DMS53 (cell line): ENCODE data around the gene ARHGDIG.
A peak's percentile ranks its signal among the peaks of the same experiment; 100 is the strongest.
"Not testable (repeated sequence)": the region's sequence is repeated elsewhere in the genome, so short reads cannot be mapped to it uniquely, and the experiment has no call there.

ENCODE experiments used
- DNase-seq: peaks from one replicate; lab custom pipeline; 2025; lab: John Stamatoyannopoulos, UW

ARHGDIG gene

DNA sequence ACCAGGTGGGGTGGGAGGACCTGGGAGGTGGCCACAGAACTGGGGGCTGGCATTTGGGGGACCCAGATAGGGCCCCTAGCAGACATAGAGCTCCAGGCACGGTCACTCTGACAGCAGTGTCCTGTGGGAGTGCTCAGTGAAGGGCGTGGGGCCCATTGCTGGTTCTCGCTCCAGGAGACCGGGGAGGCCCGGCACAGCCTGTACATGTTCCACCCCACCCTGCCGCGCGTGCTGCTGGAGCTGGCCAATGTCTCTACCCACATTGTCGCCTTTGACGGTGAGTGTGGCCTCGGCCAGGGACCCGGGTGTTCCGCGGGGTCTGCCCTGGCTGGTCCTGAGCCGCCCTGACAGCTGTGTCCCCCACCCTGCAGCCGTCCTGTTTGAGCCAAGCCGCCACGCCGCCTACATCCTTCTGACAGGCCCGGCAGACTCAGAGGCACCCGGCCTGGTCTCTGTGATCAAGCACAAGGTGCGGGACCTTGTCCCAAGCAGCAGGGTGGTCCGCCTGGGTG, 15.9 kb upstream of the ARHGDIG start:
- DNase-seq: no peak

GRCh38 chr16:265002-265529, 15.3 kb upstream of the ARHGDIG start:
- DNase-seq: no peak

DNA sequence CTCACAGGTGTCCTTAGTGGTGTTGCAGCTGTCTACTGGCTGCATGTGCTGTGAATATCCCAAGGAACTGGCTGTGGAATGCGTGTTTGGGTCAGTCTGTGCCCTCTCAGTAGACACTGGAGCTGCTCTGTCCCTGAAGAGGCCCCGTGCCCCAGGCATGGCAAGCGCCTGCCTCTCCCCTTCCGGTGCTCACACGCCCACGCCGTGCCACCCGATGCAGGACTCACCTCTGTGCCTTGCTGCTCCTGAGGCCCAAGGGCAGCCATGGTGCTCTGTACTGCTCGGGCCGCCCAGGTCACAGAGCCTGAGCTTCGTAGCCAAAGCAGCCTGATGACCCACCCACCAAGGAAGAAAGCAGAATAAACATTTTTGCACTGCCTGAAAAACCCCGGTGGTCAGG, 14.7 kb upstream of the ARHGDIG start:
- no peak for DNase-seq

DNA sequence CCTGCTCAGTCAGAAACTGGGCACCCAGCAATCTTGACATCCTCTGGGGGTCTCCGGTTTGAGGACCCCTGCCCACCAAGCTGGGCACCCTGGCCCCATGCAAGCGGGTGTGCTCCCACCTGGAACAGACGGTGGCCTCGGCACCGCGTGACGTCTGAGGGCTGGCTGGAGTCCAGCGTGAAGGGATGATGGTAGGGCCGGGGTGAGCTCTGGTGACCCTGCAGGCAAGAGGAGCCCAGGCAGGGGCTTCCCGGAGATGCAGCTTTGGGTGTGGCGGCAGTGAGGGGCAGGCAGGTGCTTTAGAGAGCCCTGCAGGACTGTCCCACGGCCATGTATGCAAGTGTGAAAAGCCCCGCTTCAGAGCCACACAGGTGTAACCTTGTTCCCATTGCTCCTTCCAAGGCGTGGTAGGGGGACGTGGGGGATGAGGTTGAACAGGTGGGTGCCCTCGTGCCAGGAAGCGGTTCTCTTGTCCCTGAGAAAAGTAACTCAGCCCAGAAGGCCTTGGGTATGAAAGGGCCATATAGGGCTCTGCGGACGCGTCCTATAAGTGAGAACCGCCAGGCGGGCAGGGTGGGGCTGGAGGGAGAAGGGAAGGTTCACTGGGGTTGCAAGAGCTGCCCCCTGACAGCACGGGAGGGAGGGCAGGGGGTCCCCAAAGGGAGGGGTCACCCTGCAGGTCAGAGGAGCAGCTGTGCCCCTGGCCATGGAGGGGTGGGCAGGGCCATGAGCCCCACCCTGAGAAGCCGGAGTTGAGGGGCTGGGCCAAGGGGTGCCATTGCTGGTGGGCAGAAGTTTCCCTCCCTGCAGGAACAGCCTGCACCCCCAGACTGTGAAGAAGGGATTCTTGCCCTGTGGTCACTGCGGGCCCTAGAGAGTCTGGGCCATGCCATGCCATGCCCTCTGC, 13.9 kb upstream of the ARHGDIG start:
- DNase-seq: no peak

DNA sequence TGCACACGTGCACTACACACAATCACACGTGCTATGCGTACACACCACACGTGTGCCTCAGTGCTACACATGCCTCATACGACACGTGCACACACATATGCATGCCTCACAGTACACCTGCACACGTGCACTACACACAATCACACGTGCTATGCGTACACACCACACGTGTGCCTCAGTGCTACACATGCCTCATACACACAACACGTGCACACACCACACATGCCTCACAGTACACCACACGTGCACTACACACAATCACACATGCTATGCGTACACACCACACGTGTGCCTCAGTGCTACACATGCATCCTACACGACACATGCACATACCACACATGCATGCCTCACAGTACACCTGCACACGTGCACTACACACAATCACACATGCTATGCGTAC, 12.8 kb upstream of the ARHGDIG start:
- DNase-seq: not testable (repeated sequence)

DNA sequence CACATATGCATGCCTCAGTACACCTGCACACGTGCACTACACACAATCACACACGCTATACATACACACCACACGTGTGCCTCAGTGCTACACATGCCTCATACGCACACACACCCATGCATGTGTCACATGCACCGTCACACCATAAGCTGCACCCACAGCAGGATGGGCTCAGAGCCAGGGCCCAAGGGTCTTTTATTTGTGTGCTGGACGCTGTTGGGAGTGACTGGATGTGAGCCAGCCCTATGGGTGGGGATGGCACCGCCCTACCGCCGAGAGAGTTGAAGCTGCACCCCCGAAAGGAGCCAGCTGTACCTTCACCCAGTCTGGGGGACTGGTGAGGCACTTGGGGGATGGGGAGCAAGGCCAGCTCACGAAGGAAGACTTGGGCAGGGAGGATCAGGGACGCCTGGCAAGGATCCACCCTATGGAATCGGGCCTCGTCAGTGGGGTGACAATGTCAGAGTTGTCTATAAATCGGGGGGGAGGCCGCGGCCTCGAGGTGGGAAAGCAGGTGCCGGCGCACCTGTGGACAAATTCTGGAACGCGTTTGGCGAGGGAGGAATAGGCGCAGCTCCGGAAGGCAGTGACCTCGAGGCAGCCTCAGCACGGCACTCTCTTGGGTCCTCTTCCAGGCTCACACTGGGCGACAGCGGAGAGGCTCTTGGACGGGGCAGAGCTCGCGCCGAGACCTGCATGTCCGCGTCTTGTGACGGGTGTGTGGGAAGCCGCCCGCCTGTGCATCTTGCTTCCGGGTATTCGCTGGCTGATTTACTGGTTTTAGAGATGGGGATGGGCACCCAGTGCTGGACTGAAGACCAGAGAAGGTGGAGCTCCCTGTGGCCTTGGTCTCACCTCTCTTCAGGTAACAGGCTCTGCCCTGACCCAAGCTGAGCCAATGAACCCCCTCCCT, 12.0 kb upstream of the ARHGDIG start:
- DNase-seq: peak; percentile 58

GRCh38 chr16:269061-269796, 11.2 kb upstream of the ARHGDIG start:
- no peak for DNase-seq

GRCh38 chr16:270381-271255, 9.8 kb upstream of the ARHGDIG start:
- no peak for DNase-seq

DNA sequence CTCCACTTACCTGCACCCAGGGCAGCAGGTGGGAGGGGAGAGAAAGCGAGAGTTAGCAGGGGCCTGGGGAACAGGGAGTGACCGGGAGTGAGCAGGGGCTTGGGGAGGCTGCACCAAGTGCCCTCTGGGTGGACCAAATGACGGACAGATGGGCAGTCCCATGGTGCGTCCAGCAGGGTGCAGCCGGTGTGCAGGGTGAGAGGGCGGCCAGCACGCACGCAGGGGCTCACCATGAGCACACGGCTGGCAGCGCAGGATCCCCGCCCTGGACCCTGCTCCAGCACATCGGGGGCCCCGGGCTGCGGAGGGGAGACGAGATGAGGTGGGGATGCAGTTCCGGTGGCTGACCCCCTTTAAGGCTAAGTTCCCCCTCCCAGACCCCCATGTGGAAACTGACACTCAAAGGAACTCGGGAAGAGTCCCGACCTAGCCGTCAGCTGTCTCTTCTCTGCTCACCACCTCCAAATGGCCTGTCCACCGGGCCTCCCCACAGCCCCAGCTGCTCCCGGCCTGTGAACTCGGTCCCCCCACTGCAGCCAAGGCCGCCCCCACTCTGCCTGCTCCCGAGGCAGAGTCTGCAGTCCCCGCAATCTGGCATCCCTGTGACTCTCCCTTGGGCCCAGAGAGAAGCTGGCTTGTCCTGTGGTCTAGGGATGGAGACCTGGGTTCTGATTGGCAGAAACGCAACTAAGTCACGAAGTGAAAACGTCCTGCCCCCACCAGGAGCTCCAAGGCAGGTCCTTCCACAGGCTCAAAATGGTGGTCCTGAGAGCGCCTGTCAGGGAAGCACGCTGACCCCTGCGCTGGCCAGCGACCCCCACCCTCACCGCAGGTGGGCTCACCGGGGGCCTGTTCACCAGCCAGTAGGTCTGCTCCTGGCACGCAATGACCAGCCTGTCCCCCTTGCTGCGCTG, 7.5 kb upstream of the ARHGDIG start:
- DNase-seq: peak; percentile 59

GRCh38 chr16:273547-274421, 6.6 kb upstream of the ARHGDIG start:
- DNase-seq: peak; percentile 71

DNA sequence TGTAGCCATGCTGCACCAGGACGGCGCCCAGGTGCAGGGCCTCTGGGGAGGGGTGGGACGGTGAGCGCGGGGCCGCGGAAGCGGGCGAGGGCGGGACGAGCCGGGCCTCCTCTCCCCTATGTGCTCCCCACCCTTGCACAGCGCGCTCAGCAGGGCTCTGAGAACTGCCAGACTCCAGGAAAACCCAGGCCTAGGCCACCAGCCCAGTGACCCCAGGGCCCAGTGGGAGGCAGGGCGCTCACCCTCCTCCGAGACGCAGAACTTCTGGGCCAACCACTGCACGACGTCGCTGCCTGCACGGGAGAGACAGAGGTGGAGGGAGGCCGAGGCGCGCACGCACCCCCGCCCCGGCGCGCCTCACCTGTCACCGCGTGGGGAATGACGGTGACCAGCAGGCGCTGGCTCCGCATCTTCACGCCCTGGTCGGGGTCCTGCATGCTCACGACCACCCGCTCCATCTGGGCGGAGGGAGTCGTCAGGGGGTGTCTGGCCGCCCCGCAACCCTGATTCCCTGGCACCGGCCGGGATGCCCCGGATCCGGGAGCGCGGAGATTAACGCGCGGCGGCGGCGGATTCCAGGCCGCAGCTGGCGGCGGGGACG, 5.2 kb upstream of the ARHGDIG start:
- DNase-seq: peak; percentile 61

DNA sequence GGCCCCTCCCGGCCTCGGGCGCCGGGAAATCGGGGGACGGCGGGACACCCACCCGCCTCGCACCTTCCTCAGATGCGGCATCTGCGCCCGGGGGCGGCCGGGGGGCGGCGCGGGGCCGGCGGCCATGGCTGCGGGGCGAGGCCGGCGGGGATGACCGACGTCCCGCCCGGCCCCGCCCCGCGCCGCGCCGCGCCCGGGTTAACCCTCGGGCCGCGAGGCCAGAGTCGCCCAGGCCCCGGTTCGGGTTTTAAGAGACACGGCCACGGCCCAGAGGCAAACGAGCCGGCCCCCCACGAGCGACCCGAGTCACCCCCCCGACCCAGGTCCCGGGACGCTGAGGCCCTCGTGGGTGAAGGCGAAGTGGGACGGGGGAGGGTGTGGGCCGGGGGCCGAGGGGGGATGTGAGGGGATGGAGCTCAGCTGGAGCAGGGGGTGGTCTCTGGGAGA, 4.6 kb upstream of the ARHGDIG start, which contains the start of gene RGS11:
Gene RGS11, minus strand, starts transcription at position 159 of the 447 bp plus-strand sequence. Its CDS starts 33 bp downstream, at position 126.
- no peak for DNase-seq

GRCh38 chr16:276426-277077, 3.8 kb upstream of the ARHGDIG start:
- DNase-seq: peak; percentile 34

DNA sequence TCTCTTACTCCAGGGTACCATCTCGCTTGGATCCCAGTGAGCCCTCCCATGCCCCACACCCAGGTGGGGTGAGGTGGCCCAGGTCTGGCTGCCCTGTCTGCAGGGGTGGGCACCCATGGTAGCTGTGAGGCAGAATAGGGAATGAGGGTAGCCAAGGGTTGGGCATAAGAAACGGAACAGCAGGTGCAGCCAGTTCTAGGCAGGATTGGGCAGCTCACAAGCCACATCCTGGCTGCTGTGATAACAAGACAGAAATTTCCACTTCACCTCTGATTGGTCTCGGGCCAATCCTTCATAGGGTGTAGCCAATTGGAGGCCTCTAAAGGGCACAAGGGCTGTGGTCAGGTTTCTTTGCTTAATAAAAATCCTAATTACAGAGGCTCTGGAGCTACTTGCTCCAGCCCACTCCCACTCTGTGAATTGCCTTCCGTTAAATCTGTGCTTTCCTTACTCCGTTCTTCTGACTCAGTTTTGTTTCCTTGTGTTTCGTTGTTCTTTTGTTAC, 1.5 kb upstream of the ARHGDIG start:
- peak; percentile 85 for DNase-seq

GRCh38 chr16:279531-279930, 860 bp upstream of the ARHGDIG start:
- DNase-seq: no peak

DNA sequence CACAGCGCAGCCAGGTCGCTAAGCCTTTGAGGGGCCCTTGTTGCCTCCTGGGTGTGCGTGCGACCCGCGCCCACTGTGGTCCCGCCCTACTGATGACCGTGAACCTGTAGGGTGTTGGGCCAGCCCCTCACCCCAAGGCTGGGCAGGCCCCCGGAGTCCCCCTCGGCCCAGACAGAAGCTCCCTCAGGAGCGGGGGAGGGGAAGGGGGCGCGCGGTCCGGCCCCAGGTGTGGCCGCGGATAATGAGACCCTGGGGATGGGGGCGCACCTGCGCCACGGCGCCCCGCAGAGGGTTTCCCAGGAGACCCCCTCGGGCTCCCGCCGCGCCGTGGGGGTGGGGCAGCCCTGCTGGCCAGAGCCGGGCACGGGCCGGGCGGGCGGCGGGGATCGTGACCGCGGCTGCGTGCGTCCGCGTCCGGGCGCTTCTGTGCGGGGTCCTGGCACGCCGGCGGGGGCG, 358 bp upstream of the ARHGDIG start:
- DNase-seq: no peak
